Activated CD4-positive, alpha-beta T cell treated with anti-CD3 and anti-CD28 coated beads, Interleukin-2, amount 50 U/mL, for 48 hours (primary cell): ENCODE data around the gene CISTR.
A peak's percentile ranks its signal among the peaks of the same experiment; 100 is the strongest.
"Not testable (repeated sequence)": the region's sequence is repeated elsewhere in the genome, so short reads cannot be mapped to it uniquely, and the experiment has no call there.

Experiments
- DNase-seq, 2 experiments: peaks; one replicate each; pipeline ENCODE4 v3.0.0-alpha.2; 2020

Gene CISTR

DNA sequence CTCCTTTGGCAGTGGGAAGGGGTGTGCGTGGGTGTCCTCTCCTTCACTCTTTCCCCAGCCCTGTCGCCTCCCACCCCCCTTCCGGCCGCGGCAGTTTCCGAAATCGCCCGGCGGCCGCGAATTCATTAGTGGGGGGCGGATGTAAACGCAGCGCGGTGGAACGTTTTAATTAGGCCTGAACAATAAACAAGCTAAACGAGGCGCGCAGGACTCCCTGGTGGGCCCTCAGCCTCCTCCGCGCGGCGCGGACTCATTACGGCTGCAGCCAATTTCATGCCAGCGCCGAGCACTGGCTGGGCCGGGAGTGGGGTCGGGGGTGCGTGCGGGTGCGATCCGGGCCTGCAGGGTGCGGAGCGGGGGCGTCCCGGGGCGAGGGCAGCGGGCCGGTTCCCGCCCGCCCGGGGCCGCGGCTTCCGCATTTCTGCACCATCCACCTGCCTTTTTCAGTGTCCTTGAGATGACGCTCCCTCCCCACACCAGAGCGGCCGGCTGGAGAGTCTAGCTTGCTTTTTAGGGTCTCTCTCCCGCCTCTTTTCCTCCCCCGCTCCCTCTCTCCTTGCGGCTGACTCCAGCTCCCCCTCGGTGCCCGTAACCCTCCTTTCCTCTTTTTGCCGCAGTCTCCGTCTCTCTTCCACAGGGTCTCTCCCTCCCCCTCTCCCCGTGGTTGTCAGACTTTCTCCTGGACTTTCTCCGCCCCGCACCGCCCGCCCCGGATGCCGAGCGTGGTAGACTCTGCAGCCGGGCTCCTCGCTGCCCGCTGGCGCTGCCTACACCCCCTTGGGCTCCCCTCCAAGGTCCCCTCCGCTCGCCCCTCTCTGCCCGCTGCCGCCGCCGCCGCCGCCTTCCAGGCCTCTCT, at the start of gene CISTR:
CISTR (minus strand) TSS at position 644 of the 856 bp plus-strand sequence.
- peak in 1 of 2 experiments; percentile 34 for DNase-seq

DNA sequence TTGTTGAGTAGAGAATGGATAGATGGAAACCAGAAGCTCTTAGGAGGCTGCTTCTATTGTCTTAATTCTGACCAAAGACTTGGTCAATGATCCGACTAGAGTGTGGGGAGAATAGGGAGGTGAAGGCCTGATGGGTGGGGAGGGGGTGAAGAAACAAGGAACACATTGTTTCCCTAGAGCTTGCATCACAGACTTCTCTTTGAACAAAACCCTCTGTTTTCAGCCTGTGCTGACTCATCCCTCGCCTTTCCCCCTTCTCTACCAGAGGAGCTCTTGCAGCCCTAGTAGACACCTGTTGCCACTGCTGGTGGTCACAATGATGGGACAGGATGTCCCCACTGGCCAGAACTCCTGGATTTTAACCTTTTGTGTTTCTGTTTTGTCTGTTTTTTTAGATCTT, 46.8 kb upstream of the CISTR start:
- no peak for DNase-seq

DNA sequence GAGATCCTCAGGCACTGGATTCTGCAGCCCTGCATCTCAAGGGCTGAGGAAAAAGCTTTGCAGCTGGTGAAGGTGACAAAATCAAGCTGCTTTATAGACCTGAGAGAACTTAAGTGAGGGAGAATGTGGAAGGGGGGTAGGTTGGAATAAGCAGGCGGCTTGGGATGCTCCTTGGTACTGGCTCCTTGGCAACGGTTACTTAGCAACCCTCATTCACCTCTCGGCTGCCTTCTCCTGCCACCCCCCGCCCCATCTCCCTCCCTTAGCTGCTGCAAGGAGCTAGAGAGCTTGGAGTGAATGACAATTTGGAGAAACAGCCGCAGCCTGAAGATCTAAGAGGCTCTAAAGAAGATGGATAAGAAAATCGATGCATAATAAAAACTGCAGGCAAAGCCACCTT, 44.1 kb upstream of the CISTR start:
- DNase-seq = no peak

DNA sequence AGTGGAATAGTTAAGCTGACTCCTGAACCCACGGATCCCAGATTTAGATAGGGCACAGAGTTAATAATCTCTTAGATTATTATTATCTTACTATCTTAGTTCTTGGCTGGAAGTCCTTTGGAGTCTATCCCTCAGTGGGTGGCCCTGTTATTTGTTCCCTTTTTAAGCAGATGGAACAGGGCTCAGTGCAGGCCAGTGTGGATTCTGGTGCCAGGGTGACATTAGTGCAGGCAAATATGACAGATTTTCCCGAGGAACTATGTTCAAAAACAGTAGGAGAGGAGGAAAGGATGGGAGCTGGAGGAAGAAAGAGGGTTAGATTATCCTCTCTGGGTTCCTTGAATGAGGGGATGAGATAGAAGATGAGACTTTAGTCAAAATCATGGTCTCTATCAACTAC, 41.4 kb upstream of the CISTR start:
- DNase-seq = no peak

DNA sequence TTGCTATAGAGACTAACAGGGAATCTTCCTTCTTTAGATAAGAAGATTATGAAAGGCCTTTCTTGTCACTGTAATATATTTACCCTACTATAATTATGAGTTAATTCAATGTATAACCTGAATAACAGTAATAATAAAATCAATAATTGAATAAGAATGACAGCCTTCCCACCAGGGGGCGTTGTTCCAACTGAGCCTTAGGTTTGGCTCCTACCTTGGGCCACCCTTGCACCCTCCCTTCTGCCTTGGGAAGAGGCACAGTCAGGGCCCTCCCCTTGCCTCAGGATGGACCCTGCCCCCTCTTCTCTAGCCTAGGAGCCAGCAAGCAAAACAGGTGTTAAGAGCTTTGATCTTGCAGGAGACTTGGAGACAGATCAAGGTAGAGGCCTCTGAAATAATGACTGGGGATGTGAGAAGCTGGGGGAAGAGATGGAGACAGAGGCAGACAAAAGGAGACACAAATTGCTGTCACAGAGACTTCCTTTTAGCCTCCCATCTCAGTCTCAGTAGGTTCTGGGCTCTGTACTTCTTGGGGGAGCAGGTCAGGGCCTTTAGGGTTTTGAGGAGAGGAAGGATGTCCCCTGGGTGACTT, 40.1 kb upstream of the CISTR start:
- DNase-seq = peak; percentile 34 to 50

GRCh38 chr12:53789570-53789969, 37.8 kb upstream of the CISTR start:
- no peak for DNase-seq

DNA sequence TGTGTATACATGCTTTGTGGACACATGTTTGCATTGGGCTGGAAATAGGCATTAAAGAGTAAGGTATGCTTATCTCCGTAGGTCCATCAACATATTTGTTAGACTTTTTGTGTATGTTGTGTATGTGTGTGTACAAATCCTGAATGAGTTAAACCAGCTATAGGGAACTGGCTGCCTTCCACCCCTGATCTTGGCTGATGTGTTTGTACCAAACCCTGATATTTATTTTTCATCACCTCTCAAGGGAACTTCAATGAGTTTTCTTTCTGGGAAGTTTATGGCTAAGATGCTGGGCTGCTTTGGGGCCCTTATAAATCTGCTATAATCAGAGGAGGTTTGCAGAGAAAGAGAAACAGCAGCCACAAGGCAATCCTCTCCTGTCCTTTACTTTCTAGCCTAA, 37.1 kb upstream of the CISTR start:
- DNase-seq = no peak

- no peak for DNase-seq
Measured at GRCh38 chr12:53786411-53786810, 34.6 kb upstream of the CISTR start.

- no peak for DNase-seq
Measured at GRCh38 chr12:53785161-53785560, 33.4 kb upstream of the CISTR start.

DNA sequence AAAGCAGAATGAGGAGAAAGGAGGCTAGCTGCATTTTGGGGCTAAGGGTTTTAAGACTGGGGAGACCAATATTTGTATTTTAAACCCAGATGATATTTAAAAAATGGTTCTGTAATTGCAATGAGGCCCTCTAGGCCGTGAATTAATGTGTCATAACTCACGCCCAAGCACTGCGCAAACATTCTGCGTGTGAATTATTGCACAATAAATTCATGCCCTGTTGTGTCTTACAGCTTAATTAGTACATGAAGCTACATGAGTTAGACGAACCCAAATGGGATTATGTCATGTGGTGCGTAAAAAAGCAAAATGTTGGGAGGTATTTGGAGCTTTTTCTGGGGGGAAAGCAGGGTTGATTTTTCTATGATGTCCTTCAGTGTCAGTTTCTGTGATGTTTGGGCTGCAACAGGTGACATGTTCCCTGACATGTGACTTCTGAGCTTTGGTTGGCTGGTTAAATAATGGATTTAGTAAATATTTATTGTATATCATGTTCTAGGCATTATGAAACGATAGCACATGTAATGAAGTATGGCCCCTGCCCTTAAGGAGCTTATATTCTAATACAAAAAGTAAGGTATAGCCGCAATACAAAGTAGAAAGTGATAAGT, 30.4 kb upstream of the CISTR start:
- no peak for DNase-seq

- no peak for DNase-seq
Measured at GRCh38 chr12:53781228-53781801, 29.5 kb upstream of the CISTR start.

DNA sequence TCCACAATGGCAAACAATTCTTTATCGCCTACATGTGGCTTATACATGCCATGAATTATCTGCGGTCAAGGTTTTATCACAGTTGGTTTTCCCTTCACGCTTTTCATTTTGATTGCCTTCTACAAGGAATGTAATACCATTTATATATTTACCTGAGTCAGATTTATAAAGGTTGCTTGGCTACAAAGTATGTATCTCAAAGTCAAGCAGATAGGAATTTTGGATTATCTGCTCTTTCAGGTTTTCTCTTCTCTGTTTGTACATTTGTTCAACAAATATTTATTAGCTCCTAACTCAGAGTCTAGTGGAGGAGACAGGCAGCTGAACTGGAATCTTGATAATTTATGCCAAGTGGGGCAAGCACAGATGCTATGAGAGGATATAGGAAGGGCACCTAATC, 28.5 kb upstream of the CISTR start:
- no peak for DNase-seq

DNA sequence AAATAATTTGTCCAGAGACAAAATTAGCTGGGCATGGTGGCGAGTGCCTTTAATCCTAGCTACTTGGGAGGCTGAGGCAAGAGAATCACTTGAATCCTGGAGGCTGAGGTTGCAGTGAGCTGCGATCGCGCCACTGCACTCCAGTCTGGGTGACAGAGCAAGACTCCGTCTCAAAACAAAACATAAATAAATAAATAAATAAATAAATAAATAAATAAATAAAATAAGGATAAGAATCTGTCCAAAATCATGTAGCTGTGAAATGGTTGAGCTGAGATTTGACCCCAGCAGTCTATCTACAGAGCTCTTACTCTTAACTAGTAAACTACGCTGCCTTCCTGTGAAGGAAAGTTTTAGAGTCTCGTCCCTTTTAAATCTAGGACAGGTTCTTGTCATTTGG, 27.9 kb upstream of the CISTR start:
- DNase-seq = not testable (repeated sequence)

- no peak for DNase-seq
Measured at GRCh38 chr12:53777936-53778644, 26.3 kb upstream of the CISTR start.

- DNase-seq = no peak
Measured at GRCh38 chr12:53777412-53777811, 25.6 kb upstream of the CISTR start.

DNA sequence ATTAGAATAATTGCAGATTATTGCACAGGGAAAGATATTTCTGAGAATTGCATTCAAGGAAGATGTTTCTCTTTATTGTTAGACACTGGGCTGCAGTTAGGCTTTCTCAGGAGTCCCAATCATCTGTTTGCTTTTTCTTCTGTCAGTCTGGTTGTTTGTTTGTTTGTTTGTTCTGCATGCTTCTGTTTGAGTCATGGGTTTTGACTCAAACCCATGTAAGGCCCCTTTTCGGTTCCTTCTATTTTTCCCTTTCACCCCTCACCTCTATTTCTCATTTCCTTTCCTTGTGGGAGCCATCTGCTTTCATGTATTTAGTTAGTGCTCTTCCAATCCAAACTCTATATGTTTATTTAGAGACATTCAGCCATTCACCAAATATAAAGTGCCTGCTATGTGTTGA, 25.1 kb upstream of the CISTR start:
- no peak for DNase-seq

DNA sequence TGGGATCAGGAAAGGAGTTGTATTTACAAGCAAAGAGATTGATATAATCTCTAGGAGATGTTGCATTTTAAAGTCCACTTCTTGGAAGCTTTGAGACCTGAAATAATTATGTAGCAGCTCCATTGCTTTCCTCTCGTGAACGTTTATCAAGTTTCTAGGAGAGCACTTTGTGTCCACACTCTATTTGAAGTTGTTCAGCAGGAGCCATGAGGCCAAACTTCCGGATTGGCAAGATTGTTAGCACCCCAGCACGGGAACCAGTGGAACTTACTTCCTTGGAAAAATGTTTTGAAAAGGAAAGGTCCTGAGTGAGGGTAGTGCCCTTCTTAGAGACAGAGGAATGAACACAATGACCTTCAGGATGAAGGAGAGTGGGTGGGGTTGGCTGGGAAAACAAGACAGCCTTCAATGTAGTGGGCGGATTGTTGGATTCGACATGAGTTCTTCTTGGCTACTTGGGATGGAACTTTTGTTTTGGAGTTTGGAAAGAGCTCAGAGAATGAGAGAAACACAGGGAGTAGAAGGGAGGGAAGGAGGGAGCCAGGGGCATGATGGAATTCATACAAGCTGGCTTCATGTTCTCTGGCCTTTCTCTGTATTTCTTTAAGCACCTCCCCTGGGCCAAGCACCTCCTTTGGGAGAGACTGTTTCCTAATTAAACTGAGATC, 23.8 kb upstream of the CISTR start:
- no peak for DNase-seq

GRCh38 chr12:53770281-53770680, 18.5 kb upstream of the CISTR start:
- no peak for DNase-seq

DNA sequence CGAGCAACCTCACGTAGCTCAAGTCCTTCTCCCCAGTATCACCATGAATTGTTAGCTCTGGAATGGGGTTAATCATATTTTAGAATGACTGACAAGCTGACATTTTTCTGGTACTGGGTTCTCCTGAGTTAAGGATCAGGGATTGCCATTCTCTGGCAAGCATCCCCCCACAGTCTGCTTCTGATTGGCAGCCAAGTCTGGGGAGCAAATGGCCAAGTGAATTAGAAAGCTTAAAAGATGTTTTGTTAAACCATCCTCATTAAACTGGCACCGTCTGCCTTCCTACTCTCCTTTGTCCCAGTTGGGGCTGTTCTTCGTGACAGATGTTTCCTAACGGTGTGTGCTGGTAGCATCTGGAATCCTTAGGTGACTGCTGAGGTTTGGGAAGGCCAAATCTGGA, 17.2 kb upstream of the CISTR start:
- no peak for DNase-seq

DNA sequence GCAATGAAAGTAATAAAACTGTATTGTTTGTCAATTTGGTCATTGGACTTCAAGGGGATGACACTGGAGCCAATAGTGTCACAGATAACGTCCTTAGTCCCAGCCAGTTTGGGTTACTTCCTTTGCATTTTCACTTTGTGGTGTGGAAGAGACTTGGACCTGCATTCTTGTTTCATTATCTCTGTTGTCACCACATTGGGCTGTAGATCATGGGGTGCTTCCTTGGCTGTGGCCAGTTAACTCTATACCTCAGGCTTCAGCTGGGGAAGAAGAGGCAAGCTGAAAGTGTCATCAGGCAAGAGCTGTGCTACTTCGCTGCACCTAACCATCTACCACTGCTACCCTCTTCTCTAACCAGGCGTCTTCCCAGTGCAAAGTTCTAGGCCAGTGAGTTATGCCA, 15.1 kb upstream of the CISTR start:
- DNase-seq = no peak

GRCh38 chr12:53765891-53766290, 14.1 kb upstream of the CISTR start:
- DNase-seq = no peak

GRCh38 chr12:53764615-53765014, 12.8 kb upstream of the CISTR start:
- no peak for DNase-seq

DNA sequence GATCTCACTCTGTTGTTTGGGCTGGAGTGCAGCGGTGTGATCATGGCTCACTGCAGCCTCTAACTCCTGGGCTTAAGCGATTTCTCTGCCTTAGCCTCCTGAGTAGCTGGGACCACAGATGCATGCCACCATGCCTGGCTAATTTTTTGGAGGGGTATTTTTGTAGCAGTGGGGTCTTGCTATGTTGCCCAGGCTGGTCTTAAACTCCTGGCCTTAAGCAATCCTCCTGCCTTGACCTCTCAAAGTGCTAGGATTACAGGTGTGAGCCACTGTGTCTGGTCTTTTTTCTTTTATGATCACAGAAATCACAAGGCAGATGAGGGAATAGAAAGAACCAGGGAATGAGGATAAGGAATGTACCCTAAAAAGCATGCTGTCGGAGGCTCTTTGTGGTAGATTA, 11.0 kb upstream of the CISTR start:
- DNase-seq = not testable (repeated sequence)
